Pancreas (tissue), 10 donors: ENCODE results near the gene AUTS2. TPM values are rescaled to one million over a fixed set of nuclear protein-coding genes. Genes with fewer than 3 reads are reported as not detected.

ENCODE experiments used
- ATAC-seq, 4 donors: fragments of 200-7000 bp; cut with Tn5 transposase; one replicate each; pipeline versions ENCODE4 v1.8.0 to v1.9.1; 2020; ENCODE audit warnings: mild to moderate bottlenecking in 4 of 4, moderate library complexity in 4 of 4
- DNase-seq, 6 donors: peaks; one replicate each; pipeline ENCODE4 v3.0.0-alpha.2; 2020
- FAIRE-seq: peaks from 2 replicates; lab custom pipeline; 2012; peaks lifted over from hg19 to GRCh38; lab: Jason Lieb, UNC
- H3K27ac ChIP-seq, 4 donors: fragments of 200-600 bp; sonication (generic); 1 replicate in 3 of 4; 2 replicates in 1 of 4; pipeline versions ENCODE4 v1.5.0 to v1.8.0; 2020
- H3K27me3 ChIP-seq, 4 donors: fragments of 200-600 bp; one replicate each; pipeline ENCODE4 v1.8.0; 2021
- H3K36me3 ChIP-seq, 3 donors: fragments of 200-600 bp; sonication (generic) in 1 of 3; one replicate each; pipeline versions ENCODE4 v1.5.0 to v1.8.0; 2020 to 2021
- H3K4me1 ChIP-seq, 3 donors: fragments of 200-600 bp; one replicate each; pipeline ENCODE4 v1.8.0; 2021
- H3K4me3 ChIP-seq, 4 donors: fragments of 200-600 bp; sonication (generic) in 2 of 4; one replicate each; pipeline versions ENCODE4 v1.5.0 to v1.8.0; 2020 to 2021
- H3K9me3 ChIP-seq, 4 donors: fragments of 200-600 bp; one replicate each; pipeline ENCODE4 v1.8.0; 2021
- WGBS, 2 donors: extraction: QIAGEN DNeasy Blood & Tissue Kit; methylation state at CpG; one replicate each; pipeline ENCODE4 v1.1.7; 2013; 5-methylcytosine and 5-hydroxymethylcytosine counted together
- intact Hi-C, 3 donors: fragments of 100-400 bp; cut with DNase I; formaldehyde crosslinking; loops; one replicate each; pipeline versions ENCODE4 v1.11.1 to v1.14.2; 2022
- polyA plus RNA-seq, 2 donors: library from polyadenylated mRNA; stranded (reverse); fragments of 200-250 nt; gene quantifications; one replicate each; pipeline ENCODE4 v1.2.3, GENCODE V29; 2013
- total RNA-seq, 6 donors: library from RNA; stranded (reverse); fragmentation: NEBNext Ultra II Directional in 4 of 6; extraction: Animal tissue kit (Norgen Biotek cat#: 25700) in 4 of 6; gene quantifications; one replicate each; pipeline versions ENCODE4 v1.2.1 to v1.2.4, GENCODE V29; 2021 to 2023
- TF ChIP-seq, protein P1 (sequence below), 4 donors: fragments of 200-600 bp; sonication (generic) in 3 of 4; IDR thresholded peaks; one replicate each; pipeline versions ENCODE4 v1.5.0 to v1.8.0; 2021; ENCODE audit warnings: antibody characterized with exemption in 4 of 4
- donor health status: healthy with polysubstance abuse.
- donor health status: DM: no; HTN: no; CAD: no; lungs with moderate emphysema.
- donor health status: DM: no; HTN: no; CAD: no.
- donor health status: control.
- donor health status: control.
- donor health status: Bipolar disorder and iron deficiency.
- donor health status: DM: yes; HTN: yes; CAD: no.
- donor health status: DM: no; HTN: no; CAD: no.
- donor health status: DM: no; HTN: no; CAD: no.
- donor health status: DM: yes; HTN: yes; CAD: no.

AUTS2 gene
- total and polyA plus RNA-seq, 8 donors = 5.8 to 16.8 (median 9.9) TPM

DNA sequence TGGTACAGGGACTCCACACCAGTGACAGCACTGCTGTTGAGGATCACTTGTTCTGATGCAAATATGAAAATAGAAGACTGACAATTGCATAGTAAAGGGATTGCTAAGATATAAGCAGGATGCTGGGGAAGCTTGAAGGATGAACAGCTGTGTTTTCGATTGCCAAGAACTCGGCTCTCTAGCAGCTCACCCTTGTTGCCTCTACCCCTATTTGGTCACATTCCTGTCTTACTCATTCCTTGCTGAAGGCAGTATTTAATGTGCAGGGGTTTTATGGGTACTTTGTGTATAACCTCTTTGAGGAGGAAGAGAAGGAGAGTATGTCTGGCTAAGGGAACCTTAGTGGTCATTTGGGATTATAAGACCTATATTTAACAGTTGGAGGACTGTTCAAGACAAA, 218.8 kb downstream of the AUTS2 start:
- ATAC-seq = no peak
- Histone ChIP-seq H3K27me3 (no peaks in the 10 kb centered on the region), H3K4me3 (no peak overlapping the region), H3K27ac (no peak overlapping the region), H3K9me3 (no peaks in the 10 kb centered on the region), H3K4me1 (no peaks in the 10 kb centered on the region), H3K36me3 (no peaks in the 10 kb centered on the region)
- no peak for DNase-seq
- 60 to 86% methylated on average over 2 of the region's 2 CpGs for WGBS, 2 donors
- no peak for FAIRE-seq
- TF ChIP-seq, protein P1, sequence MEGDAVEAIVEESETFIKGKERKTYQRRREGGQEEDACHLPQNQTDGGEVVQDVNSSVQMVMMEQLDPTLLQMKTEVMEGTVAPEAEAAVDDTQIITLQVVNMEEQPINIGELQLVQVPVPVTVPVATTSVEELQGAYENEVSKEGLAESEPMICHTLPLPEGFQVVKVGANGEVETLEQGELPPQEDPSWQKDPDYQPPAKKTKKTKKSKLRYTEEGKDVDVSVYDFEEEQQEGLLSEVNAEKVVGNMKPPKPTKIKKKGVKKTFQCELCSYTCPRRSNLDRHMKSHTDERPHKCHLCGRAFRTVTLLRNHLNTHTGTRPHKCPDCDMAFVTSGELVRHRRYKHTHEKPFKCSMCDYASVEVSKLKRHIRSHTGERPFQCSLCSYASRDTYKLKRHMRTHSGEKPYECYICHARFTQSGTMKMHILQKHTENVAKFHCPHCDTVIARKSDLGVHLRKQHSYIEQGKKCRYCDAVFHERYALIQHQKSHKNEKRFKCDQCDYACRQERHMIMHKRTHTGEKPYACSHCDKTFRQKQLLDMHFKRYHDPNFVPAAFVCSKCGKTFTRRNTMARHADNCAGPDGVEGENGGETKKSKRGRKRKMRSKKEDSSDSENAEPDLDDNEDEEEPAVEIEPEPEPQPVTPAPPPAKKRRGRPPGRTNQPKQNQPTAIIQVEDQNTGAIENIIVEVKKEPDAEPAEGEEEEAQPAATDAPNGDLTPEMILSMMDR (IDR thresholded peaks at IDR 0.05) = no peak
- intact Hi-C loops = no loop called here

DNA sequence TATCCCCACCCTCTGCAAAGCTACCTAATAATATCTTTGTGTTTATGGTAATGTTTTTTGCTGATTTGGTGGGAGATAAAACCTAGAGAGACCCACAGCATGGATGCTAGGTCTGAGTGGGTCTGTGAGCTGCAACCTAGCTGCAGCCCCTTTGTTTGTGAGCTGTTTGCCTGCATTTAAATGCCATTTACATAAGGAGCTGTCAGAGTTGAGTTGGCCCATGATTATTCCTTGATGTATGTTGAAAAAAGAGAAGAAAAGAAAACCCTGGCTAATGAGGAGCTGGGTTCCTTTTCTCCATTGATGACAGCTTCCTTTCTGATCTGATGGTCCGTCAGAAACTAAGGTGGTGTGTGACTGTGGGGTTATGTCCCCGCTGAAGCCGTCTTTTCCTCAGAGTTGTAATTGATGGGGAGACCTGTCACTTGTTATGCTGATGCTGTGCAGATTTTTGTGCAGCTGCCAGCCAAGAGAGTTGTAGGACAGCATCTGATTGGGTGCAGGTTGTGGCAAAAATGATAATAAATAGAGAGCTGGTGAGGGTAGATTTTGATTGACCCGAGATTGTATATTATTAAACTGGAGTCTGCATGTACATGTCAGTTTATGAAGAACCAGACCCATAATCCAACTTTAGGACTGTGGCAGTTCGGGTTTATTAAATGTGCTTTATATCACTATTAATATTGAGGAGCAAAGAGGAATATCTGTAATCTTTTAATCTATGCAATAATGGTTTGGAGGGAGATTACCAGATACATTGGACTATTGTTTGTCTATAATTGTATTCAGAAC, 219.8 kb downstream of the AUTS2 start:
- intact Hi-C loops = no loop called here
- Histone ChIP-seq H3K4me3 (no peak overlapping the region), H3K36me3 (no peaks in the 10 kb centered on the region), H3K9me3 (no peaks in the 10 kb centered on the region), H3K4me1 (no peaks in the 10 kb centered on the region), H3K27ac (no peak overlapping the region), H3K27me3 (no peaks in the 10 kb centered on the region)
- DNase-seq = no peak
- no peak for ATAC-seq
- TF ChIP-seq, protein P1 (IDR thresholded peaks at IDR 0.05) = no peak
- WGBS, 2 donors = 60 to 65% methylated on average over 5 of the region's 5 CpGs
- no peak for FAIRE-seq

DNA sequence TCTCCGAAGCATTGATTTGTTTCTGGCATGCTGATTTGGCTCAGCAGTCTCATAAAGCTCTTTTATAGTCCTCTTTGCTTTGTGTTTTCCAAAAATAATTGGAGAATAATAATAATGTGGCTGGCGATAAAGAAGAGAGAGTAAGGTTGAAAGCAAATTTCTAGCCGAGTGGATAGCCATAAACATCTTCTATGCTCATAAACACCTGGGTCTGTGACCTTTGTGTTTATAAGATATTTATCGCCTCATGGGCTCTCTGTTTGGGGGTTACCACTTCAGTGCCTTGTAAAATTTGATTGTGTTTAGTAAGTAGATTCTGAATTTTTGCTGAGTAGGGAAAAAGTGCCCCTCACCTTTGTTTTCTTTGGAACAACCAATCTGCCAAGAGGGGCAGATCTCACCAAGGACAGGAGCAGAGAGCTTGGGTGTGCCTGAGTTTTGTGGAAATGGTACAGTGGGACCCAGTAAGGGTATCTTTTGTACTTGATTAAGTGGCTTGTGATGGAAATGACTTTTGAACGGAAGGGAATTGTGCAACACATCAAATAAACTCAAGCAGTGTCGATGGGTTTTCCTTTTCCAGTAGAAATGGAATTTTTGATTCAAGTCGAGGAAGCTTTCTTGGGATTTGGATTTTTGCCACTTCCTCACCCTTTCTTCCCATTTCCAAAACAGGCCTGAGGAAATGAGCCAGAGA, 220.5 kb downstream of the AUTS2 start:
- ATAC-seq (no peak), FAIRE-seq (no peak), DNase-seq (no peak)
- WGBS, 2 donors = 68 to 70% methylated on average over 7 of the region's 7 CpGs
- no peak overlapping the region for H3K27ac ChIP-seq
- no peaks in the 10 kb centered on the region for H3K27me3 ChIP-seq
- no peaks in the 10 kb centered on the region for H3K9me3 ChIP-seq
- no peaks in the 10 kb centered on the region for H3K4me1 ChIP-seq
- TF ChIP-seq, protein P1 (IDR thresholded peaks at IDR 0.05) = no peak
- H3K4me3 ChIP-seq = no peak overlapping the region
- H3K36me3 ChIP-seq = no peaks in the 10 kb centered on the region
- intact Hi-C loops = no loop called here

DNA sequence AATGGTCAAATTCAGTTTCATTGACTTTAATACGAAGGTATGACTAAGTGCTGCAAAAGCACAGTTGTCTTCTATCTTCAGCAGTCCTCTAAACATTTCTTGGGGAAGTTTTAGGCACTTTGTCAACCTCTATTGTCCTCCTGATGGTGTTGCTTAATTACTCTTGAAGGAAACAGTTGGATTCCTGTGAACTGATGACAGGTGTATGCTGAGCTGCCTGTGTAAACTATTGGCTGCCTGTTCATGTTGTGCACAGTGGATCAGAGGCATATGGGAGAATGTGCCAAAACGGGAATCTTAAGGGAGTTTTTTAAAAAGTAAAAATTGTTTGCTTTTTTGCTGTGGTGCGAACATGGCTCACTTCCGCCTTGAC, 221.0 kb downstream of the AUTS2 start:
- TF ChIP-seq, protein P1 (IDR thresholded peaks at IDR 0.05) = no peak
- H3K9me3 ChIP-seq = no peaks in the 10 kb centered on the region
- ATAC-seq (no peak), DNase-seq (no peak), FAIRE-seq (no peak)
- 79 to 84% methylated on average over 4 of the region's 4 CpGs for WGBS, 2 donors
- intact Hi-C loops = no loop called here
- no peaks in the 10 kb centered on the region for H3K4me1 ChIP-seq
- no peaks in the 10 kb centered on the region for H3K27me3 ChIP-seq
- H3K27ac ChIP-seq = no peak overlapping the region
- no peaks in the 10 kb centered on the region for H3K36me3 ChIP-seq
- H3K4me3 ChIP-seq = no peak overlapping the region
